ENCODE data around the gene RRAGD. TPM values are rescaled to one million over a fixed set of nuclear protein-coding genes. Genes with fewer than 3 reads are reported as not detected.

Gene RRAGD
- total and polyA plus RNA-seq, 9 donors: 0.71 to 12.9 (median 7.9) TPM

GRCh38 chr6:89347825-89348224 is 64.2 kb downstream of the RRAGD start:
- WGBS, 3 donors: 75 to 89% (median 82%) methylated on average over 2 of the region's 2 CpGs
- intact Hi-C loops (cut with DNase I): no loop called here
- H3K27me3 ChIP-seq: no peaks in the 10 kb centered on the region
- no peaks in the 10 kb centered on the region for H3K36me3 ChIP-seq
- H3K4me3 ChIP-seq: no peak overlapping the region
- H3K4me1 ChIP-seq (ENCODE audit: insufficient read depth): peaks cover 11% of the 10 kb centered on the region
- no peak for DNase-seq
- no peak overlapping the region for H3K27ac ChIP-seq
- no peaks in the 10 kb centered on the region for H3K9me3 ChIP-seq
- TF ChIP-seq EP300 (IDR thresholded peaks at IDR 0.05) (no peak), POLR2A (IDR thresholded peaks at IDR 0.05) (no peak), CTCF (IDR thresholded peaks at IDR 0.05) (no peak)

GRCh38 chr6:89346433-89346832 is 65.6 kb downstream of the RRAGD start:
- intact Hi-C loops (cut with DNase I): no loop called here
- no peaks in the 10 kb centered on the region for H3K36me3 ChIP-seq
- no peak for TF ChIP-seq EP300 (IDR thresholded peaks at IDR 0.05)
- TF ChIP-seq CTCF (IDR thresholded peaks at IDR 0.05): no peak
- no peak for TF ChIP-seq POLR2A (IDR thresholded peaks at IDR 0.05)
- WGBS, 3 donors: 87 to 90% (median 90%) methylated on average over 4 of the region's 4 CpGs
- H3K9me3 ChIP-seq: no peaks in the 10 kb centered on the region
- no peaks in the 10 kb centered on the region for H3K27me3 ChIP-seq
- no peak overlapping the region for H3K27ac ChIP-seq
- H3K4me3 ChIP-seq: no peak overlapping the region
- peaks cover 11% of the 10 kb centered on the region for H3K4me1 ChIP-seq (ENCODE audit: insufficient read depth)
- no peak for DNase-seq

DNA sequence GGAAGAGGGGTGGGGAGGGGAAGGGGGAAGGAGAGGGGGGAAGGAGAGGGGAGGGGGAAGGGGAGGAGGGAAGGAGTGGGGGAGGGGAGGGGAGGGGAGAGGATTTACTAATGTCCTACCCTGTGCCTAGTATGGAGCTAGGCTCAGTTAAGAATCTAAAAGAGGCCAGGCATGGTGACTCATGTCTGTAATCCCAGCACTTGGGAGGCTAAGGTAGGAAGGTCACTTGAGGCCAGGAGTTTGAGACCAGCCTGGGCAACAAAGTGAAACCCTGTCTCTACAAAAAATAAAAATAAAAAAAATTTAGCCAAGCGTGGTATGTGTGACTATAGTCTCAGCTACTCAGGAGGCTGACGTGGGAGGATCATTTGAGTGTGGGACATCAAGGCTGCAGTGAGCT is 72.5 kb downstream of the RRAGD start:
- no peak for DNase-seq
- H3K36me3 ChIP-seq: no peaks in the 10 kb centered on the region
- intact Hi-C loops (cut with DNase I): no loop called here
- no peaks in the 10 kb centered on the region for H3K27me3 ChIP-seq
- TF ChIP-seq EP300 (IDR thresholded peaks at IDR 0.05): no peak
- no peak for TF ChIP-seq POLR2A (IDR thresholded peaks at IDR 0.05)
- TF ChIP-seq CTCF (IDR thresholded peaks at IDR 0.05): no peak
- H3K4me1 ChIP-seq (ENCODE audit: insufficient read depth): no peaks in the 10 kb centered on the region
- H3K9me3 ChIP-seq: no peaks in the 10 kb centered on the region
- 92 to 96% (median 93%) methylated on average over 2 of the region's 2 CpGs for WGBS, 3 donors
- H3K4me3 ChIP-seq: no peak overlapping the region
- no peak overlapping the region for H3K27ac ChIP-seq

- no peak for DNase-seq
- Histone ChIP-seq H3K9me3 (no peaks in the 10 kb centered on the region), H3K36me3 (no peaks in the 10 kb centered on the region), H3K4me3 (no peak overlapping the region), H3K27ac (no peak overlapping the region), H3K4me1 (ENCODE audit: insufficient read depth) (no peaks in the 10 kb centered on the region), H3K27me3 (no peaks in the 10 kb centered on the region)
- TF ChIP-seq POLR2A (IDR thresholded peaks at IDR 0.05): no peak
- no peak for TF ChIP-seq EP300 (IDR thresholded peaks at IDR 0.05)
- TF ChIP-seq CTCF (IDR thresholded peaks at IDR 0.05): no peak
- intact Hi-C loops (cut with DNase I): no loop called here
- 87 to 89% (median 87%) methylated on average over 3 of the region's 3 CpGs for WGBS, 3 donors
Measured at GRCh38 chr6:89335164-89335563, 76.9 kb downstream of the RRAGD start.

GRCh38 chr6:89330910-89331309 is 81.2 kb downstream of the RRAGD start:
- no peak overlapping the region for H3K4me3 ChIP-seq
- no peaks in the 10 kb centered on the region for H3K9me3 ChIP-seq
- intact Hi-C loops (cut with DNase I): no loop called here
- 86 to 98% (median 92%) methylated on average over 1 of the region's 1 CpG for WGBS, 3 donors
- H3K27me3 ChIP-seq: no peaks in the 10 kb centered on the region
- no peak for DNase-seq
- no peaks in the 10 kb centered on the region for H3K36me3 ChIP-seq
- H3K27ac ChIP-seq: no peak overlapping the region
- TF ChIP-seq EP300 (IDR thresholded peaks at IDR 0.05) (no peak), POLR2A (IDR thresholded peaks at IDR 0.05) (no peak), CTCF (IDR thresholded peaks at IDR 0.05) (no peak)
- H3K4me1 ChIP-seq (ENCODE audit: insufficient read depth): no peaks in the 10 kb centered on the region
